Uterus (tissue), 2 donors: ENCODE results near the gene ZNF521.

Experiments used
- POLR2A ChIP-seq, 2 donors: fragments of 450-650 bp; IDR thresholded peaks; one replicate each; pipeline ENCODE4 v1.6.1; 2016; ENCODE audit warnings: antibody characterized with exemption in 2 of 2, mild to moderate bottlenecking in 1 of 2, moderate library complexity in 1 of 2
- TF ChIP-seq, protein P1 (sequence below), 4 experiments: fragments of 200-600 bp in 2 of 4; fragments of 450-650 bp in 2 of 4; sonication (generic) in 2 of 4; IDR thresholded peaks; one replicate each; pipeline ENCODE4 v1.5.1; 2016 to 2019; ENCODE audit warnings: antibody characterized with exemption in 4 of 4, mild to moderate bottlenecking in 2 of 4, moderate library complexity in 1 of 4

DNA sequence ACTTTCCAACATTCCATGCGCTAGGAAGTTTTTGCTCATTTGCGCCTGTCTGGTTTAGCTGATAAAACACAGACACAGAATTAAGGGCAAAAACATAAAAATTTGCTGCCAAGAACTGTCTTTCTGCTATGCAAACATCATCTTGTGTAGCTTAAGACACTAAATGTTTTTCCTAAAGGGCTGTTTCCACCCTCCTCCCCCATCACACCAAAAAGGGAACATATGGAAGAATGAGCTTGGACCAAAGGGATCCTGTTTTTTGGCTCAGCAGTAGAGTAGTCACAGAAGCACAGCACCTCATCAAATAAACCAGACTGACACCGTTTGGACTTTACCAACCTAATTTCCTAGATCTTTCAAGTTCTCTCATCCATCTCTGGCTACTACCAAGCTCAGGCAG is 210.1 kb downstream of the ZNF521 start:
- TF ChIP-seq, protein P1, sequence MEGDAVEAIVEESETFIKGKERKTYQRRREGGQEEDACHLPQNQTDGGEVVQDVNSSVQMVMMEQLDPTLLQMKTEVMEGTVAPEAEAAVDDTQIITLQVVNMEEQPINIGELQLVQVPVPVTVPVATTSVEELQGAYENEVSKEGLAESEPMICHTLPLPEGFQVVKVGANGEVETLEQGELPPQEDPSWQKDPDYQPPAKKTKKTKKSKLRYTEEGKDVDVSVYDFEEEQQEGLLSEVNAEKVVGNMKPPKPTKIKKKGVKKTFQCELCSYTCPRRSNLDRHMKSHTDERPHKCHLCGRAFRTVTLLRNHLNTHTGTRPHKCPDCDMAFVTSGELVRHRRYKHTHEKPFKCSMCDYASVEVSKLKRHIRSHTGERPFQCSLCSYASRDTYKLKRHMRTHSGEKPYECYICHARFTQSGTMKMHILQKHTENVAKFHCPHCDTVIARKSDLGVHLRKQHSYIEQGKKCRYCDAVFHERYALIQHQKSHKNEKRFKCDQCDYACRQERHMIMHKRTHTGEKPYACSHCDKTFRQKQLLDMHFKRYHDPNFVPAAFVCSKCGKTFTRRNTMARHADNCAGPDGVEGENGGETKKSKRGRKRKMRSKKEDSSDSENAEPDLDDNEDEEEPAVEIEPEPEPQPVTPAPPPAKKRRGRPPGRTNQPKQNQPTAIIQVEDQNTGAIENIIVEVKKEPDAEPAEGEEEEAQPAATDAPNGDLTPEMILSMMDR (IDR thresholded peaks at IDR 0.05), result no peak
- no peak for TF ChIP-seq POLR2A (IDR thresholded peaks at IDR 0.05)
